D721Med (cell line): Measurements from ENCODE around the gene NDOR1.

ENCODE experiments used
- DNase-seq: peaks from one replicate; pipeline ENCODE4 v3.0.0; 2011; ENCODE audit warnings: low spot score; ENCODE audit not compliant: insufficient read length
- FAIRE-seq: peaks from 2 replicates; lab custom pipeline; 2011; peaks lifted over from hg19 to GRCh38; lab: Jason Lieb, UNC
- TF ChIP-seq, protein P1 (sequence below): IDR thresholded peaks from 2 replicates; pipeline ENCODE4 v1.5.1; 2012; ENCODE audit warnings: mild to moderate bottlenecking, control low read depth; ENCODE audit not compliant: insufficient read depth; ENCODE audit errors: missing control alignments

NDOR1 gene

GRCh38 chr9:137205126-137206069, at the start of gene NDOR1, which contains the start of gene TMEM203:
NDOR1 (plus strand) TSS chr9:137205700; CDS start chr9:137205778, 78 bp downstream.
TMEM203 (minus strand) TSS chr9:137205648; CDS start chr9:137205414, 234 bp downstream.
- DNase-seq (peak; percentile 100), FAIRE-seq (no peak)
- TF ChIP-seq, protein P1, sequence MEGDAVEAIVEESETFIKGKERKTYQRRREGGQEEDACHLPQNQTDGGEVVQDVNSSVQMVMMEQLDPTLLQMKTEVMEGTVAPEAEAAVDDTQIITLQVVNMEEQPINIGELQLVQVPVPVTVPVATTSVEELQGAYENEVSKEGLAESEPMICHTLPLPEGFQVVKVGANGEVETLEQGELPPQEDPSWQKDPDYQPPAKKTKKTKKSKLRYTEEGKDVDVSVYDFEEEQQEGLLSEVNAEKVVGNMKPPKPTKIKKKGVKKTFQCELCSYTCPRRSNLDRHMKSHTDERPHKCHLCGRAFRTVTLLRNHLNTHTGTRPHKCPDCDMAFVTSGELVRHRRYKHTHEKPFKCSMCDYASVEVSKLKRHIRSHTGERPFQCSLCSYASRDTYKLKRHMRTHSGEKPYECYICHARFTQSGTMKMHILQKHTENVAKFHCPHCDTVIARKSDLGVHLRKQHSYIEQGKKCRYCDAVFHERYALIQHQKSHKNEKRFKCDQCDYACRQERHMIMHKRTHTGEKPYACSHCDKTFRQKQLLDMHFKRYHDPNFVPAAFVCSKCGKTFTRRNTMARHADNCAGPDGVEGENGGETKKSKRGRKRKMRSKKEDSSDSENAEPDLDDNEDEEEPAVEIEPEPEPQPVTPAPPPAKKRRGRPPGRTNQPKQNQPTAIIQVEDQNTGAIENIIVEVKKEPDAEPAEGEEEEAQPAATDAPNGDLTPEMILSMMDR: no peak

DNA sequence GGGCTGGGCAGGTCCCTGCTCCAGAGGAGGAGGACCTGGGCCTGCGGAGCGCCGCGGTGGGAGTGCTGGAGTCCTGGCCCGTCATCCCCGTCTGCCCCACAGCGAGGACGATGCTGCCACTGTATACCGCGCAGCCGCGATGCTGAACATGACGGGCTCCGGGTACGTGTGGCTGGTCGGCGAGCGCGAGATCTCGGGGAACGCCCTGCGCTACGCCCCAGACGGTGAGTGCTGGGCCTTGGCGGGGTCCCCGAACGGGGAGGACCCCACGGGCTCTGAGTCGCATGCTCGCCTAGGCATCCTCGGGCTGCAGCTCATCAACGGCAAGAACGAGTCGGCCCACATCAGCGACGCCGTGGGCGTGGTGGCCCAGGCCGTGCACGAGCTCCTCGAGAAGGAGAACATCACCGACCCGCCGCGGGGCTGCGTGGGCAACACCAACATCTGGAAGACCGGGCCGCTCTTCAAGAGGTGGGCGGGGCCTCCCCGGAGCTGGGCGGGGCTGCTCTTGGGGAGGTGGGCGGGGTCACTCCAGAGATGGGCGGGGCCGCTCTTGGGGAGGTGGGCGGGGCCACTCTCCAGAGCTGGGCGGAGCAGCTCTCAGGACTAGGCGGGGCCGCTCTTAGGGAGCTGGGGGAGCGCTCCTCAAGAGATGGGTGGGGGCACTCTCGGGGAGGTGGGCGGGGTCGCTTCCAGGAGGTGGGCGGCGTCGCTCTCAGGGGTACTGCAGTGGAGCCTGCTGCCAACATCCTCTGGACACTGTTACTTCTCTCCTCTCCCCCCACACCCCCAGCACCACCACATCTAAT, 48.7 kb upstream of the NDOR1 start:
- no peak for FAIRE-seq
- TF ChIP-seq, protein P1: no peak
- no peak for DNase-seq

DNA sequence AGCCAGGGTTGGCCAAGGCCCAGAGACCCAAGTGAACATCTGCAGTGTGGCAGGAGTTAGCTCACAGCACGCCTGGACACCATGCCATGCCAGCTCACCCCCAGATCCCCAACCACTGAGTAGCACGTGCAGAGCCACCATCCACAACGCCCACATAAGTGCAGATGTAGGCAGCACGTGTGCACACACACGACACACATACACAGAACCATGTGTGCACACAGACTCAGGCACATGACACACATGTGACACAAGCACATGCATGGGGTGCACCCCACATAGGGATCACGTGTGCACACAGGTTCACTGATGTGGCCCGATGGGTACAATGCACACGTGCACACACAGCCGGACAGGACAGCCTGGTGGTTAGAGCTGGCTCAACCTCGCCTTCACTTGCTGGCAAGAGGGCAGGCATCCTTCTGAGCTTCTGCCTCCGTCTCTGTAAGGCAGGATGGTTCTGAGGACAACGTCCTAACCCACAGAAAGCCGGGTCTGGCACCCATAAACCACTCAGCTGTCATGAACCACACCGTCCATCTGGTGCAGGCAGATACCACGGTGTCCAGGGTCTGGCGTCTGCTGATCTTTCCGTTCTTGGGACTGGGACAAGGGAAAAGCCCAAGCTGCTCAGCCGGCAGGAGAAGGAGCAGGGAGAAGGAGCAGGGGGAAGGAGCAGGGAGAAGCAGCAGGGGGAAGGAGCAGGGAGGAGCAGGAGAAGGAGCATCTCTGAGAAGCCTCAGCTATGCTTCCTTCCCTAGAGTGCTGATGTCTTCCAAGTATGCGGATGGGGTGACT, 47.7 kb upstream of the NDOR1 start:
- TF ChIP-seq, protein P1: no peak
- FAIRE-seq: no peak
- no peak for DNase-seq

- DNase-seq (no peak), FAIRE-seq (no peak)
- TF ChIP-seq, protein P1: no peak
Observed at GRCh38 chr9:137158625-137159024, 46.9 kb upstream of the NDOR1 start.

GRCh38 chr9:137159105-137160053, 46.1 kb upstream of the NDOR1 start:
- DNase-seq: no peak
- FAIRE-seq: no peak

More at GRCh38 chr9:137159105-137160053, 46.1 kb upstream of the NDOR1 start:
- TF ChIP-seq, protein P1: no peak
